Stimulated activated CD8-positive, alpha-beta memory T cell treated with anti-CD3 and anti-CD28 coated beads, Interleukin-7, amount 100 ng/mL, for 4 hours (primary cell): ENCODE results near the gene EXOC3L2.
A peak's percentile ranks its signal among the peaks of the same experiment; 100 is the strongest.
"Not testable (repeated sequence)": the region's sequence is repeated elsewhere in the genome, so short reads cannot be mapped to it uniquely, and the experiment has no call there.

Source experiments
- DNase-seq, 2 donors: peaks; one replicate each; pipeline ENCODE4 v3.0.0-alpha.2; 2020; ENCODE audit warnings: low read depth in 2 of 2

The EXOC3L2 gene

GRCh38 chr19:45255611-45256157 is 10.5 kb upstream of the EXOC3L2 start:
- DNase-seq: no peak

GRCh38 chr19:45254044-45254531 is 8.9 kb upstream of the EXOC3L2 start:
- no peak for DNase-seq

GRCh38 chr19:45253396-45254027 is 8.3 kb upstream of the EXOC3L2 start:
- no peak for DNase-seq

GRCh38 chr19:45251452-45252354 is 6.5 kb upstream of the EXOC3L2 start:
- DNase-seq: no peak

- peak; percentile 8 to 56 for DNase-seq
Measured at GRCh38 chr19:45250832-45251451, 5.7 kb upstream of the EXOC3L2 start, which contains the start of gene MARK4. TSS of gene MARK4 (plus strand) at chr19:45251271. CDS start at chr19:45251589, 318 bp downstream.

- DNase-seq: no peak
Measured at GRCh38 chr19:45250216-45250831, 5.1 kb upstream of the EXOC3L2 start.

- DNase-seq: no peak
Measured at GRCh38 chr19:45249261-45250033, 4.2 kb upstream of the EXOC3L2 start.

- DNase-seq: no peak
Measured at GRCh38 chr19:45247136-45247535, 1.9 kb upstream of the EXOC3L2 start.

GRCh38 chr19:45245826-45246225 is 619 bp upstream of the EXOC3L2 start:
- no peak for DNase-seq

GRCh38 chr19:45244133-45244794 is 943 bp downstream of the EXOC3L2 start:
- no peak for DNase-seq

GRCh38 chr19:45243144-45243732 is 2.0 kb downstream of the EXOC3L2 start:
- DNase-seq: no peak

GRCh38 chr19:45238556-45238955 is 6.7 kb downstream of the EXOC3L2 start:
- DNase-seq: no peak

- DNase-seq: no peak
Measured at GRCh38 chr19:45235485-45235884, 9.7 kb downstream of the EXOC3L2 start.

- DNase-seq: no peak
Measured at GRCh38 chr19:45234089-45234869, 10.9 kb downstream of the EXOC3L2 start.

GRCh38 chr19:45231891-45232290 is 13.3 kb downstream of the EXOC3L2 start:
- no peak for DNase-seq

GRCh38 chr19:45229056-45229455 is 16.2 kb downstream of the EXOC3L2 start:
- DNase-seq: not testable (repeated sequence)

GRCh38 chr19:45224645-45225044 is 20.6 kb downstream of the EXOC3L2 start:
- no peak for DNase-seq

- no peak for DNase-seq
Measured at GRCh38 chr19:45223879-45224278, 21.3 kb downstream of the EXOC3L2 start.

GRCh38 chr19:45222724-45223123 is 22.5 kb downstream of the EXOC3L2 start:
- no peak for DNase-seq
